Stimulated activated CD4-positive, alpha-beta T cell treated with anti-CD3 and anti-CD28 coated beads, Interleukin-12 subunit alpha, Interleukin-12 subunit beta, amount 100 ng/mL, for 48 hours (primary cell): ENCODE results near the gene ERAP2.
"Not testable (repeated sequence)": the region's sequence is repeated elsewhere in the genome, so short reads cannot be mapped to it uniquely, and the experiment has no call there.

ENCODE experiments used
- DNase-seq, 3 donors: peaks; one replicate each; pipeline ENCODE4 v3.0.0-alpha.2; 2020; ENCODE audit warnings: low read depth in 2 of 3, low spot score in 1 of 3

ERAP2 gene

DNA sequence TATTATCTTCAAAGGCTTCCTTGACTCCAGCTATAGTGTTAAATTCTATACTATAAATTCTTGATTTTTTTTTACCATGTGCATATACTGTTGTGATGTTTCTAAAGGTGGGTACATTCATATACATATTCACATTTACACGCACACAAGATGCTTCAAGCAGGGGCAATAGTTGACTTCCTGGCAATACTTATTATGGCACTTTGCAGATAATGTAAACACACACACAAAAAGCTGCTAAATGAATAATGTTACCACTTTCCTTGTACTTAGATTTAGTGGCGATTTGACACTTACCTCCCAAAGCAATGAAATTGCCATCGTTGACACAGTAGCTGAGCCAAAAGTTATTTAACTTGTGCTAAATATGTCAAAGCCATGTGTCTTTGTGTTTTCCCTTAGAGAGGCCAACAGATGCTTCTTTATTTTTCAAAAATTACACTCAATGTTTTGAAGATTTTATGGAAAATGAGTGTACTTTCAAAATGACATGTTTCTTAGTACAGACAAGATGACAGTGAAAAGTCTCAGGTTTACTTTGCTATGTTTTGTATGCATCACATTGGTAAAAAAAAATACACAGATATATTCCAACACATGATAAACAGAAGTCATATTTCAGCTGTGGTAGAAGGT lies 12.2 kb upstream of the ERAP2 start:
- DNase-seq = no peak

DNA sequence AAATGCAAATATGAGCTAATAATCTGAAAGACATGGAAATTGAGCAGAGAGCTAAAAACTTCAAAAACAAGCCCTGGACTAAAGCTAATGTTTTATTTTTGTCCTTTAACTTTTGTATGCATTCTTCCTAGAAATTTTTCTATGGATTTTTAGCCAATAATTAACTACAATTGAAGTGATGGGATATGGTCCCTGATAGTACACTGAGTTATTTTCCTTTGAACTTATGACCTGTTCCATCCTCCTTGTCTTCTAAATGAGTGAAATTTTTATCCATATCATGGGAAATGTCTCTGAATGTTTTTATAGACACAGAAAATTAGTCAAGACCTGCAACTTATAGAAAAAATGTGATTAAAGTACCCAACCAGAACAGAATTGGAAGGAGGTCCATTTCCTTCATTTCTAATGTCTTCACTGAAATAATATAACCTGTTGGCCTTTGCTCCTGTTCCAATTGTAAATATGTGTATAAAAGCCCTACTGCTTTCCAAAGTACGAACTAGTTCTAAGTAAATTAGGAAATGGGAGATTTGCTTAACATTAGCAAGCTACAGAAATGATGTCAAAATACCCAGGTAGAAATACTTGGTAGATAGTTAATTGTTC lies 11.3 kb upstream of the ERAP2 start:
- no peak for DNase-seq

DNA sequence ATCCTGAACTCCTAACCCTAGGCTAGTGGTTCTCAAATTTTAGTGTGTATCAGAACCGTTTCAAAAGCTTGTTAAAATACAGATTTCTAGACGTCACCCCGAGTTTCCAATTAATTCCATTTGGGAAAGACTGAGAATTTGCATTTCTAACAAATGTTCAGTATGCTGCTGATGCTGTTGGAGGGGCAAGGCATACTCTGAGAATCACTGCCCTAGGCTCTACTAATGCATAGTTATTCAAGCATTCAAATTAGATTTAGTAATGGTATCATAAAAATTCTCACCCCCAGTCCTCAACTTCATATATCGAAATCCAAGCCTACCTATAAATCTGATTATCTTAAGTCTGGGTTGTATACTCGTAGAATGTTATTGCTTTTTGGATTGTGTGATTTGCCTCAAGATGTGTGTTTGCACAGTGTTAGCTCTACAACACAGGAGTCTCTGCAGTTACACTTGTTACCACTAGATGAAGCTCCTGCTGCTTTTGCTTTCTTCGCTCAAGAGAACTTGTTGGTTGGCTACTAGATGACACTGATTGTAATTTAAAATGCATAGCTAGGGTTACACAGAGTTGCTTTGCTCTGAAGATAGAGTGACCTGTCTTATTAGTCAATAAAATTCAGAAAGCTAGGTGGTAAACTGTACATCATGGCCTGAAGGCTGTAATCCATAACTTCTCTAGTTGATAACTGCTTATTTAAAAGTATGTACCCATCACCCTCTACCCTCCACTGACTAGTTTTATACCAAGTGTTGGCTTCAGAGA lies 7.5 kb upstream of the ERAP2 start:
- no peak for DNase-seq

DNA sequence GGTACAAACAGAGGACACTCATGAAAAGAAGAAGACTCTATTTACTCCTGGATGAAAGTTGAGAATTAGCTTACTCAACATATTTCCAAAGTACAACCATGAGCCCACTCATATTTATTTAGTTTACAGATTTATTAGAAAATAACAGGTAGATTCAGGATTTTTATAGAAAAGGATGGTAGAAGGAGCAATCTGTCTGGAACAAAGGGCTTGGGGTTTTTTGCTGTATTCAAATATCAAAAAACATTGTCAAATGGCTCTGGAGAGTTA lies 7.0 kb upstream of the ERAP2 start:
- no peak for DNase-seq

DNA sequence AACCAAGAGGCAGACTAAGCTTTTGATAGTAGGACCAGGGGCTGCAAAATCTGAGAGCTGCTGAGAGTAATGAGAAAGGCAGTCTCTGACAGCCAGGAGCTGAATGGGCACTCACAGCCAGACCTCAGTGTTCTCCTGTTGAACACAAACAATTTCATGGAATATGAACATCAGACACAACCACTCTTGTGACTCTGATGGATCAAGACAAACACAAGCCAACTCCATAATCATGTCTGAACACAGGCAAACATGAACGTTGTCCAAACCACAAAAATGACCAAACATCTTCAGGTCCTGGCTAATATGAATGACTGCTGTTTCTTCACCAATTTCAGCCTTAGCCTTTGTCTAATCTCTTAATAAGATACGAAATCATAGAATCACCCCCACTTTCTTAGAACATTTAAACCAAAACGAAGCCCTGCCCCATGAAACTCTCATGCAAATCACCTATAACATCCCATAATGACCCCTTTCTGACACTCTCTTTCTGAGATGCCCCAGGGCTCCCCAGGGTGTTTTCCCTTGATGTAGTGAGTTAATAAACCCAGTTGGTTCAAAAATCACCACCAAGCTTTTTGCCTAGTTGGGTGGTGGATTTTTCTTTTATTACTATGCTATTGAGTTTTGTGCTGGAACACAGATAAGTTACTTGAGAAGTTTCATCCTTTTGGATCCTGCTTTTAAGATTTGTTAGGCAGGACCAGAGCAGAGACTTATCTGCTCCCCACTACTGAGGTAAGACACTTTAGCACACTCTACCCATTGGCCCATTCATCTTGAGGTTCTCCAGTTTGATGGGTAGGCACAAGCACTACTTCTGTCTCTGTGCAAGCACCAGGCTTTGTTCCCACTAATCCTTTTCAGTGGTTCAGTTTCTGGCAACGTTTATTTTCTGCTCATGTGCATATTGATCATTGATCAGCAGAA lies 5.9 kb upstream of the ERAP2 start:
- no peak for DNase-seq

DNA sequence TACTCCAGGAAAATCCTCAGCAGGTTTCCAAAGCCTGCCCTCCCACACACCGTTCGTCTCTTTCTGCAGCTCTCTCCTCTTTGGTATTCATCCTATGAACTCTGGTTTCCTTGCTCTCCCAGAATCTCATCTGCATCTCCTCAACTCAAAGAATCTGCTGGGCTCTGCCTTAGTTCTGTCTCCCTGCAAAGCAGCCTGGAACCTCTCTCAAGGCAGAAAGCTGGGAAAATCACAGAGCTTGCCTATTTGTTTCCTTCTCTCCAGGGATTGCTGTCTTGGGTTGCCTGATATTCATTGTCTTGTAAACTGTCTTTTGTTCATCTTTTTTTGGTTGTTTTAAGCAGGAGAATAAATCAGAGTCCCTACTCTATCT lies 5.3 kb upstream of the ERAP2 start:
- DNase-seq = no peak

DNA sequence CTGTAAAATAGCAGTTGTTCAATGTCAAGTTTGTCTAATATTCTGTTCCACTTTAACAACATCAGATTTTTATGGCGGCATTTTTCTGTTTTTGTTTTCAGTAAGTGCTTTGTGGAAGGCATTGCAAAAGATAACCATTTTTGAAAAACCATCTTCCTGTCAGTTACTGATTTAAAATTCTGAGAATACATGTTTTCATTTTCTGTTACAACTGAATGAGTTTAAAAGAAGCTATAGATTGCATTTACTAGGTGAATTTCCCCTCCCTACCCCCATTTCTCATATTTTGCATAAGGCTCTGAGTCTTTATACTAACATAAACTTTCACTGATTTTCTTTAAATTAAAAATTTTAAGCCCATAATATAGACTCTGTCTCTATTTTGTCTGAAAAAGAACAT lies 4.6 kb upstream of the ERAP2 start:
- no peak for DNase-seq

DNA sequence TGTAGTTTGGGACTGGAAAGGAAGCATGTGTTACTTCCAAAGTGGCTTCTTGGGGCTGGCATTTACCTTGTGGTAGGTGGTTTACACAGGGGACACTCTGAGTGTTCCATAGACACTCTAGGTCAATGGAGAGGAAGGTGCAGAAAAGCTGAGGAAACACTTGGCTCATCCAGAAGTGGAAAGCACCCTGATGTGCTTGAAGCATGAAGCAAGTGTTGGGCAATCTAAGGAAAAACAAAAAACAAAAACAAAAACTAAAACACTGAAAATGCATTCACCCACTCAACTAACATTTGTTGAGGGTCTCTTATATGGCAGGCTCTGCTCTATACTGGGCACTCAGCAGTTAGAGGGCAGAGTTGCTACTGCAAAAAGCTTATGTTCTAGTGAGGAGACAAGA lies 2.9 kb upstream of the ERAP2 start:
- no peak for DNase-seq

DNA sequence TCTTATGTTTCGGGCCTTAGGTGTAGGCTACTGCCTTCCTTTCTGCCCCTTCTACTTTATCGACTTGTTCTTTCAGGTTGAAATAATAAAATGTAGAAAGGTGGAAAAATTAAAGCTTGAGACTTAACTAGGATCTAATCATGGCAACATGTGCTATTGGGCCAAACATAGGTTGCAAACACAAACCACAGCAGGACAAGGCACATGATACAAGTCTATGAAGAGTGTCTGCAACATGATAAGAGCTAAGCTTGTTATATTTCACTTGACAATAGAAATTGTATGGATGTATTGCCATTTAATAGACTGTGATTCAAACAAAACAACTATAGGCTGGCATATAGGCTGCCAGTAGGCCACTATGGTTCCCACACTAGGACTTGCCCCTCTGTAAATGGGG lies 1.7 kb upstream of the ERAP2 start:
- no peak for DNase-seq

DNA sequence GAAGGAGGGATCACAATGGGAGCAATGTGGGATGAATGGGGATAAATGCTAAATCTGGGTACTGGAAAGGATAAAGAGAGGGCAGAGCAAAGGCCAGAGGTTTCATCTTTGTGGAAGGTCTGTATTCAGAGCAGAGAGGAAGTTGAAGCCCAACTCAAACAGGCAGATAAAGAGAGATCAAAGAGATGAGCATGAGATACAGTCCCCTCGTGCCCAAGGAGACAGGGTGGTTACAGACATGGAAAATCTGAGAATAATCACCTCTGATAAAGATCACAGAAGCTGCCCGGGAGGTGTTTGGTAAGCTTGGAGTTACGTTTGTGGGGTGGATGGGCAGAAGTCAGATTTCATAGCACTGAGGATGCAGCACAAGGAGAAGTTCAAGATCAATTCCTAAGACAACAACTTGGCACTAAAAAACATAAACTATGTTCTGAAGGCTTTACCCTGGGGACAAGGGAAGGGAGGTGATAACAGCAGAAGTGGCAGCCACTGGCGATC lies 459 bp upstream of the ERAP2 start:
- DNase-seq = no peak

DNA sequence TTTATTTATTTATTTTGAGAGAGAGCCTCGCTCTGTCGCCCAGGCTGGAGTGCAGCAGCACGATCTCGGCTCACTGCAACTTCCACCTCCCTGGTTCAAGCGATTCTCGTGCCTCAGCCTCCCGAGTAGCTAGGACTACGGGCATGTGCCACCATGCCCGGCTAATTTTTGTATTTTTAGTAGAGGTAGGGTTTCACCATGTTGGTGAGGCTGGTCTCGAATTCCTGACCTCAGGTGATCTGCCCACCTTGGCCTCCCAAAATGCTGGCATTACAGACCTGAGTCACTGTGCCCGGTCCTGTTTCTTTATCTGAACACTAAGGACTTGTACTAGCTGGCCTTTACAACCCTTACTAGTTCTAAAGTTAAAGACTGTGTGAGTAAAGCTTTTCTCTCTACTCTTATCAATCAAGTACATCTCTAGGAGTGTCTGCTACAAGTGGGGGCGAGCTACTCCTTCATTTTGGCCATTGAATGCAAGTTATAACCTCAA lies 723 bp downstream of the ERAP2 start:
- not testable (repeated sequence) for DNase-seq

DNA sequence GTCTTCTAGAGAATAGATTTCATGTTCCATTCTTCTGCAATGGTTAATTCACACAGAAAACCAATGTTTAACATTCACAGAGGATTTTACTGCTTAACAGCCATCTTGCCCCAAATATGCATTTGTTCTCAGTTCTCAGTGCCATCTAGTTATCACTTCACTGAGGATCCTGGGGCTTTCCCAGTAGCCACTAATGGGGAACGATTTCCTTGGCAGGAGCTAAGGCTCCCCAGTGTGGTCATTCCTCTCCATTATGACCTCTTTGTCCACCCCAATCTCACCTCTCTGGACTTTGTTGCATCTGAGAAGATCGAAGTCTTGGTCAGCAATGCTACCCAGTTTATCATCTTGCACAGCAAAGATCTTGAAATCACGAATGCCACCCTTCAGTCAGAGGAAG lies 3.4 kb downstream of the ERAP2 start:
- no peak for DNase-seq

DNA sequence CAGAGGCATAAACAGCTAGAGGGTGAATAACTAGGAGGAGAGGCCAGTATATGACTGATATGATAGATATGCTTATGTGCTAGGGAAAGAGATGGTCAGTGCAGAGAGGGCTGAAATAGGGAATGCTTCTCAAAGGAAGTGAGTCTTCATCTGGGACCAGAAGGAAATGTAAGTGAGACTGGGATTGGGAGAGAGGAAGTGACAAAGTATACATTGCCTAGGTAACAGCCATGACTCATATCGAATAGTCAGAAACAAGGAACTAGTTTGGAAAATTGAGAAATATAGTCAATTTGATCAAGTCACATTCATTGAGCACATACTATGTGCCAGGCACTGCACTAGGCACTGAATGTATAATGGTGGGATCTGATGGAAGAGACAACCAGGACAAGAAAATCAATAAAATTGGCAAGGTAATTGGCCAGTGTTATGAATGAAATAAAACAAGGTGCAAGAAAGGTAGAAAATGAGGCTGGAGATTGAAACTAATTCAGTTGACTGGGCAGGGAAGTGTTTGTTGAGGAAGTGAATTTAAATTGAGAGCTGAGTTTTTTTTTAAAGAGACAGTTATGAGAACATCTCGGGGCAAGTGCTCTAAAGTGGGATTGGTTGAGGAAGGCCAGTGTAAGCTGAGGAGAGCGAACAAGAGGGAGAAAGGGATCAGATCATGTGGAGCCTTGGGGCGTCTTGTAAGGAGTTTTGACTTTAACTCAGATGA lies 4.3 kb downstream of the ERAP2 start:
- DNase-seq = no peak

DNA sequence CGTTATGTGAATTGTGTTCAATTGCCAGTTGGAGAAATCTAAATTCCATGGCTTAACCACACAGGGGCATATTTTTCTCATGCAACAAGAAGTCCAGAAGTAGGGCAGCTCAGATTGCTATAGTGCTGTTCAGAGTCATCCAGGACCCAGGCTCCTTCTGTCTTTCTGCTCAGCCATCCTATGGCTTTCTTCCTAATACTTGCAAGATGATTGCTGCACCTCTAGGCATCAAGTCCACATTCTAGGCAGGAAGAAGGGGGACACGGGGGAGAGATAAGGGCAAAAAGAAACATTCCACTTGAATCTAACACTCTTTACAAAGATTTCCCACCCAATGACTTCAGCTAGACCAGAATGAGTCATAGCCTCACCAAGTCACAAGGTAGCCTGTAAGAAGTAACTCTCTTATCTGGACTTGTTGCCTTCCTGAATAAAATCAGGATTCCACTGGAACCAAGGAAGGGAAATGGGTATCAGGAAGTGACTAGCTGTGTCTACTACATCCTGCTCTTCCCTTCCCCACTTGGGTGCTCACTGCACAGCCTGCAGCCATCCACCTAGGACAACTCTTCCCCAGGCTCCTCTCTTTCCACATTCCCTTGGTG lies 5.3 kb downstream of the ERAP2 start:
- DNase-seq = no peak

DNA sequence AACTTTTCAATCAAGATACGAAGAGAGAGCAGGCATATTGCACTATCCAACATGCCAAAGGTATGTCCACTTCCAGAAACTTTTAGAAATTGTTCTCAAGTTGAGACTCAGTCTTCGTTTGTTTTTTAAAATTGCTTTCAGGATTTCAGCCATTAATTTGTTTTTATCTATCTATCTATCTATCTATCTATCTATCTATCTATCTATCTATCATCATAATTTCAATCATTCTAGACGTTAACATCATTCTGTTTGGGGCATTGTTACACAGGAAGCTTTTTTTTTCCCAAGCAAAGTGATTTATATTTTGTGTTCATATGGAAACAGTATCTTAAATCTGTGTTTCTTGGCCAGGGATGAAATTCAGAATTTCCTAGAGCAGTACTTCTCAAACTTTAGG lies 7.6 kb downstream of the ERAP2 start:
- no peak for DNase-seq

DNA sequence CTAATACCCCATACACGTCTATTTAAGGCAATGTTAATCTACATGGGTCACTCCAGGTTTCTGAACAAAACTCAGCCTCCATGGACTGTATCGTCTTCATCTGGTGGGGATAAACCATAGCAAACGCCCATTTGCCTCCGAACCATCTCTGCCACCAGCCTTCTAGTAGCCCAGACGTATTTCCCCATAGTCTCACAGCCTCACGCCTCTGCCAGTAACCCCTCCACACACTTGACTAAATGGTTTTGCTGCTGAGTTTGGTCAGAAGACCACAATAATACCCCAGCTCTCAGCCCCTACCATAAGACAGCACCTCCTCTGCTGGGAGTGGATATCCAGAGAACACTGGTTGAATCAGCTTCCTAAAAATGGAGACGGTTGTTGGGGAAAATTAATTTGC lies 8.7 kb downstream of the ERAP2 start:
- no peak for DNase-seq

DNA sequence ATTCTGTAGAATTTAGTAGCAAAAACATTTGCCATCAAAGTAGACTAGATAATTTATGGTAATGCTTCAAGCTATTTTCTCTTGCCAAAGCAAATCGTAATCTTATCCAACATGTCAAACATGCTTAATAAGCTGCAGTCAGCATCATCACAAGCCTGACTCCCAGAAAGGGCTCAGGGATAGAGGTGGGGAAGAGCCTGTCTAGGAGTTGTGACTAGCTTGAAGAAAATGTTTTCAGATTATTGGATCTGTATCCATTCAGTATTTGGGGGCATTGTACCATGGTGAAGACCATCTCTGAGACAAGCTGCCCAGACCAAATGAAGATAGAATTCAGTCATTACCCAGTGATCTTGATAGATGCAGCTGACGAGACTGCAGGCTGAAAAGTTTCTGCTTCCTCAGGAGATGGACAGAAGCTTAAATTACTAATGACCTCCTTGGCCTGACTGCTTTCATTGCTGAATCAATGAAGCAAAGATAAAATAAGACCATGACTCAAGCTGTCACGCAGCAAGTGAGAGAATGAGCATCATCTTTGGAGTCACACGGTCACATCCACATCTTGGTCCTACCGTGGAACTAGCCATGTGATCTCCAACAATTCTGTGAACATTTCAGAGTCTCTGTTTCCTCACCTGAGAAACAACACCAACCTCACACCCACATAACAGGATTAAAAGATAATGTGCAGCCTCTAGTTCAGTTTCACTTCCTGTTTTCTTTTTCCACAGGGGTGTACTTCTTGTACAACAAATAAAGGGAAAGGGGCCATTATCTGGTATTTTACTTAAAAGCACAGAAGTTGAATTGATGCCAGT lies 9.4 kb downstream of the ERAP2 start:
- DNase-seq = no peak

DNA sequence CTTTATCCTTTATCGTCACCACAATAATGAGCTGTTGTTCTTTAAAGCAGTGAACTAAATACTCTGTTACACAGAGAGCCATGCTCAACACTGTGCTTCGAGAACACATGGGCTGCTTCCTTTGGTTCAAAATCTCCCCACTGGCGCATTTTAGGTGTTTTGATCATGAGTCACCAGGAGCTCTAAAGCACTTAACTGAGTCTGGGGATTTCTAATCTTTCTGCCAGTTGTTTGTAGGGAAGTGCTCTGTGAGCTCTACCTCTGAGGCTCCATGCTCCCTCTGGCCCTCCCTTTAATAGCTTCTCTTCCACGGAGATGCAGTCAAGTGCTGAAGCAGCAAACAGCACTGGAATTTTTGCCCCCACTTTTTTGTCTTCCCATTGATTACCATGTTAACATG lies 17.0 kb downstream of the ERAP2 start:
- no peak for DNase-seq

DNA sequence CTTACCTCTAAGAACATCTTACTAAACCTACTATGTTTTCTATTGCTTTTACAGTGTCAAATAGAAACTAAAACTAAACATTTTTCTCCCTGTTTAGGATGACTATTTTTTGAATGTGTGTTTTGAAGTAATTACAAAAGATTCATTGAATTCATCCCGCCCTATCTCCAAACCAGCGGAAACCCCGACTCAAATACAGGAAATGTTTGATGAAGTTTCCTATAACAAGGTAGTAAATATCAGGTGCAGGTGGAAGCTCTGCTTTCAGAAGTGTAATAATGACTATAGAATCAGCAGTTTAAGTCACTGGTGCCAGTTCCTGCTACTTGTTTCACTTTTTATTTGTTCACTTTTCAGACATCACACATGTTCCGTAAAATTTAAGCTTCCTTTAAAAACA lies 20.0 kb downstream of the ERAP2 start:
- DNase-seq = peak in 1 of 3 donors; percentile 29

DNA sequence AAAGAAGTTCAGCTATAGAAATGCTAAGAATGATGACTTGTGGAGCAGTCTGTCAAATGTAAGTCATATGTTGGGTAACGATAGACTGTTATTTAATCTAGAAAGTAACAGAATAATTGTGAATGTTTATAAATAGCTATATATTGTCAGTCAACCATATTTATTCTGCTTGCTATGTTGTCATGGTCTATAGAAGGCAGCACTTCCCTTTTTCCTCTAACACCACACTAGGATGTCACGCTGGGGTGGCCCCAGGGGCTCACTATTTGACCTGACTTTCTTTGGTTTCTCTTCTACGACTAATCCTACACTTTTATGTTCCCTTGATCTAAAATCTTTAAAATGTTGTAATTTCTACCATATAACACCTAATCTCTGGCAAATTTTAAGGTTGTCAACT lies 20.5 kb downstream of the ERAP2 start:
- peak in 1 of 3 donors; percentile 18 for DNase-seq
